ENCODE results near the gene ICAM4. TPM values are rescaled to one million over a fixed set of nuclear protein-coding genes. Genes with fewer than 3 reads are reported as not detected.

The ICAM4 gene
- total RNA-seq, 1 experiment from 2014 or later = 0.52 TPM

- DNase-seq = no peak
- BruUV-seq (replicated peaks) = TSS peak; percentile 42
- intact Hi-C loops (cut with micrococcal nuclease; ENCODE audit: unreplicated experiment) = loop anchor here (5.0 kb wide), 3 partner anchors 60 to 155 kb away; partner anchors contain the start of genes DNMT1 and EIF3G
Measured at GRCh38 chr19:10252707-10253106, 34.0 kb upstream of the ICAM4 start.

GRCh38 chr19:10254244-10254643 lies 32.5 kb upstream of the ICAM4 start:
- Histone ChIP-seq H2AFZ (no peak overlapping the region), H4K20me1 (ENCODE audit: insufficient read depth) (peaks cover 7% of the 10 kb centered on the region; the same call in 1 of the 2 replicates), H3K4me3 (no peak overlapping the region), H3K9me3 (ENCODE audit: insufficient read depth, low read depth) (no peaks in the 10 kb centered on the region), H3K4me2 (no peak overlapping the region), H3K27me3 (ENCODE audit: insufficient read depth, low read depth) (no peaks in the 10 kb centered on the region), H3K27ac (no peak overlapping the region), H3F3A (ENCODE audit: insufficient read depth, low read depth) (peaks cover 47% of the 10 kb centered on the region), H3K4me1 (replicated peaks; ENCODE audit: insufficient read depth) (peaks cover 4% of the 10 kb centered on the region; the same call in 1 of the 2 replicates), H3K9me2 (ENCODE audit: insufficient read depth) (no peaks in the 10 kb centered on the region), H3K79me2 (ENCODE audit: low read depth) (peaks cover 24% of the 10 kb centered on the region), H3K36me3 (ENCODE audit: low read depth) (peaks cover 13% of the 10 kb centered on the region; the same call in 1 of the 2 replicates)
- ChIA-PET POLR2A (ENCODE audit: unreplicated experiment) (no interaction called here), CTCF (interaction anchor here (0.6 kb wide), 1 partner anchor 177 kb away, joined by 8 read pairs; no protein-coding TSS in a partner anchor)
- TF ChIP-seq CTCF (conservative IDR thresholded peaks at IDR 0.05) = no peak
- no peak for TF ChIP-seq EZH2 (IDR thresholded peaks at IDR 0.05; ENCODE audit: low read depth)
- DNase-seq = no peak
- intact Hi-C loops (cut with micrococcal nuclease; ENCODE audit: unreplicated experiment) = loop anchor here (5.0 kb wide), 3 partner anchors 62 to 157 kb away; partner anchors contain the start of genes DNMT1 and EIF3G
- no TSS peak for BruUV-seq (replicated peaks)

More at GRCh38 chr19:10252707-10253106, 34.0 kb upstream of the ICAM4 start:
- Histone ChIP-seq H3K27me3 (ENCODE audit: insufficient read depth, low read depth) (no peaks in the 10 kb centered on the region), H3K27ac (peak overlapping the region; percentile 43), H3F3A (ENCODE audit: insufficient read depth, low read depth) (peaks cover 37% of the 10 kb centered on the region), H3K36me3 (ENCODE audit: low read depth) (peaks cover 13% of the 10 kb centered on the region; the same call in 1 of the 2 replicates), H3K4me3 (peak overlapping the region; percentile 94), H3K79me2 (ENCODE audit: low read depth) (peaks cover 24% of the 10 kb centered on the region), H3K4me2 (peak overlapping the region; percentile 93), H2AFZ (peak overlapping the region; percentile 92), H3K9me2 (ENCODE audit: insufficient read depth) (no peaks in the 10 kb centered on the region), H3K9me3 (ENCODE audit: insufficient read depth, low read depth) (no peaks in the 10 kb centered on the region), H4K20me1 (ENCODE audit: insufficient read depth) (peaks cover 3% of the 10 kb centered on the region; the same call in 1 of the 2 replicates), H3K4me1 (replicated peaks; ENCODE audit: insufficient read depth) (peaks cover 4% of the 10 kb centered on the region; the same call in 1 of the 2 replicates)
- ChIA-PET POLR2A (ENCODE audit: unreplicated experiment) (no interaction called here), CTCF (interaction anchor here (0.6 kb wide), 1 partner anchor 140 kb away, joined by 6 read pairs; no protein-coding TSS in a partner anchor)
- TF ChIP-seq CTCF (conservative IDR thresholded peaks at IDR 0.05) (no peak), EZH2 (IDR thresholded peaks at IDR 0.05; ENCODE audit: low read depth) (no peak)

- CTCF ChIA-PET = no interaction called here
- POLR2A ChIA-PET (ENCODE audit: unreplicated experiment) = no interaction called here
- Histone ChIP-seq H3K9me2 (ENCODE audit: insufficient read depth) (no peaks in the 10 kb centered on the region), H3K4me2 (no peak overlapping the region), H4K20me1 (ENCODE audit: insufficient read depth) (peaks cover 7% of the 10 kb centered on the region; the same call in 1 of the 2 replicates), H3K27me3 (ENCODE audit: insufficient read depth, low read depth) (no peaks in the 10 kb centered on the region), H3K36me3 (ENCODE audit: low read depth) (peaks cover 13% of the 10 kb centered on the region; the same call in 1 of the 2 replicates), H3K4me3 (no peak overlapping the region), H3K4me1 (replicated peaks; ENCODE audit: insufficient read depth) (peaks cover 12% of the 10 kb centered on the region), H2AFZ (no peak overlapping the region), H3F3A (ENCODE audit: insufficient read depth, low read depth) (peaks cover 55% of the 10 kb centered on the region), H3K27ac (no peak overlapping the region), H3K9me3 (ENCODE audit: insufficient read depth, low read depth) (no peaks in the 10 kb centered on the region), H3K79me2 (ENCODE audit: low read depth) (peaks cover 24% of the 10 kb centered on the region)
- intact Hi-C loops (cut with micrococcal nuclease; ENCODE audit: unreplicated experiment) = loop anchor here (5.0 kb wide), 1 partner anchor 222 kb away; no protein-coding TSS in a partner anchor
- DNase-seq = no peak
- TF ChIP-seq CTCF (conservative IDR thresholded peaks at IDR 0.05) = no peak
- no peak for TF ChIP-seq EZH2 (IDR thresholded peaks at IDR 0.05; ENCODE audit: low read depth)
- no TSS peak for BruUV-seq (replicated peaks)
Measured at GRCh38 chr19:10255358-10255757, 31.4 kb upstream of the ICAM4 start.
